Fibroblast of peridontal ligament (primary cell): ENCODE data around the gene ADAT2.

Experiments used
- DNase-seq: peaks from one replicate; pipeline ENCODE4 v3.0.0-alpha.2; 2010; ENCODE audit errors: extremely low read depth

ADAT2 gene

GRCh38 chr6:143397227-143398222 lies 53.0 kb downstream of the ADAT2 start:
- DNase-seq, result peak; percentile 61

- no peak for DNase-seq
These were observed 53.8 kb downstream of the ADAT2 start for GRCh38 chr6:143396497-143397226.

- DNase-seq, result no peak
These were observed 54.8 kb downstream of the ADAT2 start for GRCh38 chr6:143395699-143396098.

- DNase-seq, result no peak
These were observed 56.1 kb downstream of the ADAT2 start for GRCh38 chr6:143394389-143394788.

- DNase-seq, result no peak
These were observed 60.2 kb downstream of the ADAT2 start for GRCh38 chr6:143390278-143390677.

- DNase-seq, result no peak
These were observed 64.9 kb downstream of the ADAT2 start for GRCh38 chr6:143385636-143386035.

GRCh38 chr6:143376861-143377260 lies 73.6 kb downstream of the ADAT2 start:
- no peak for DNase-seq

- DNase-seq, result no peak
These were observed 74.1 kb downstream of the ADAT2 start for GRCh38 chr6:143376375-143376774.

GRCh38 chr6:143375022-143375585 lies 75.4 kb downstream of the ADAT2 start:
- no peak for DNase-seq

GRCh38 chr6:143374014-143374413 lies 76.5 kb downstream of the ADAT2 start:
- DNase-seq, result no peak
